OCI-LY3 (cell line): Measurements from ENCODE around the gene OR1L6.

ENCODE experiments used
- H2AFZ ChIP-seq: fragments of 200-600, 300-600 bp; shearing (Covaris generic); 2 replicates; pipeline ENCODE4 v1.6.0; 2014; ENCODE audit warnings: antibody characterized with exemption, low read depth, low read length
- H3K27ac ChIP-seq: fragments of 200-600, 300-600 bp; sonication (generic); 2 replicates; pipeline ENCODE4 v1.5.1; 2014; ENCODE audit warnings: mild to moderate bottlenecking, low read length, moderate library complexity, mixed read lengths
- H3K27me3 ChIP-seq: fragments of 200-600, 300-600 bp; sonication (generic); 2 replicates; pipeline ENCODE4 v1.6.1; 2014; ENCODE audit warnings: low read depth, low read length, mixed read lengths
- H3K36me3 ChIP-seq: fragments of 200-600, 300-600 bp; sonication (generic); replicated peaks from 2 replicates; pipeline ENCODE3; 2014; ENCODE audit warnings: low read depth, low read length, mixed read lengths
- H3K4me1 ChIP-seq: fragments of 300-600, 200-600 bp; sonication (generic); 2 replicates; pipeline ENCODE4 v1.6.1; 2014; ENCODE audit warnings: low read length, mixed read lengths
- H3K4me2 ChIP-seq: fragments of 200-600, 300-600 bp; sonication (generic); 2 replicates; pipeline ENCODE4 v1.6.1; 2014; ENCODE audit warnings: low read length, mixed read lengths
- H3K4me3 ChIP-seq: fragments of 300-600, 200-600 bp; sonication (generic); 2 replicates; pipeline ENCODE4 v1.5.1; 2014; ENCODE audit warnings: antibody characterized with exemption, mild to moderate bottlenecking, low read length, moderate library complexity
- H3K79me2 ChIP-seq: fragments of 300-600, 200-600 bp; shearing (Covaris generic); 2 replicates; pipeline ENCODE4 v1.6.1; 2014; ENCODE audit warnings: mild to moderate bottlenecking, low read length, mixed read lengths
- H3K9ac ChIP-seq: fragments of 300-600, 200-600 bp; shearing (Covaris generic); 2 replicates; pipeline ENCODE4 v1.6.0; 2014; ENCODE audit warnings: mild to moderate bottlenecking, low read length, moderate library complexity
- H3K9me3 ChIP-seq: fragments of 200-600, 300-600 bp; shearing (Covaris generic); 2 replicates; pipeline ENCODE4 v1.6.1; 2014; ENCODE audit warnings: low read length, mixed read lengths; ENCODE audit not compliant: insufficient read depth
- H4K20me1 ChIP-seq: fragments of 200-600, 300-600 bp; sonication (generic); 2 replicates; pipeline ENCODE4 v1.6.1; 2016; ENCODE audit warnings: low read length, mixed read lengths; ENCODE audit not compliant: insufficient read depth
- EZH2phosphoT487 ChIP-seq: fragments of 200-600 bp; shearing (Covaris generic); IDR thresholded peaks from 2 replicates; pipeline ENCODE4 v1.6.1; 2018; ENCODE audit warnings: antibody characterized with exemption, mixed run types, low read depth
- TF ChIP-seq, protein P1 (sequence below): fragments of 200-600, 300-600 bp; sonication (generic); IDR thresholded peaks from 2 replicates; pipeline ENCODE4 v1.5.1; 2014; ENCODE audit warnings: antibody characterized with exemption, low read length, low read depth

OR1L6 gene, protein sequence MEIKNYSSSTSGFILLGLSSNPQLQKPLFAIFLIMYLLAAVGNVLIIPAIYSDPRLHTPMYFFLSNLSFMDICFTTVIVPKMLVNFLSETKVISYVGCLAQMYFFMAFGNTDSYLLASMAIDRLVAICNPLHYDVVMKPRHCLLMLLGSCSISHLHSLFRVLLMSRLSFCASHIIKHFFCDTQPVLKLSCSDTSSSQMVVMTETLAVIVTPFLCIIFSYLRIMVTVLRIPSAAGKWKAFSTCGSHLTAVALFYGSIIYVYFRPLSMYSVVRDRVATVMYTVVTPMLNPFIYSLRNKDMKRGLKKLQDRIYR

DNA sequence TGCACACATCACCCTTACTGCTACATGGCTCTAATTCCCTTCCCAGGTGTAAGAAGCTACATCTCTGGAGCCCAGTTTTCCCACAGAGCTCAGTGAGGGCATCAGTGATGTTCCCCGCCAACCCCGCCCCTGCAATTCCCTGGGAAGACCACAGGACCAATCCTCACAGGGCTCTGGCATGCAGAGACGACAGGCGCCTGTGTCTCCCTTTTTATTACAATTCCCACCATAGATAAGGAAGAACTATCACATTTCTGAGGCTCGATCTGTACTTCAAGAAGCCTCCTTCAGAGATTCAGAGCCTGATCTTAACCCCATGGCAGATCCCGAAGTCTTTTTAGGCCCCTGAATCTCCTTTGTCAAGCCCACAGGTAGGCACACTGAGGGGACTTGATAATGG lies at the start of gene OR1L6:
TSS of gene OR1L6 (plus strand) at position 301 of the 400 bp plus-strand sequence. CDS start 7,545 bp downstream, outside the sequence.
- Histone ChIP-seq H3K9ac (no peak within 1 kb of the TSS), H4K20me1 (no peaks in the 10 kb centered on the region), H3K79me2 (no peaks in the 10 kb centered on the region), H3K4me3 (no peak within 1 kb of the TSS), H3K27me3 (peaks cover 12% of the 10 kb centered on the region), H3K4me1 (no peaks in the 10 kb centered on the region), H3K4me2 (no peak within 1 kb of the TSS), H2AFZ (no peak within 1 kb of the TSS), H3K9me3 (no peaks in the 10 kb centered on the region), H3K27ac (no peak within 1 kb of the TSS), H3K36me3 (no peaks in the 10 kb centered on the region)
- TF ChIP-seq, protein P1, sequence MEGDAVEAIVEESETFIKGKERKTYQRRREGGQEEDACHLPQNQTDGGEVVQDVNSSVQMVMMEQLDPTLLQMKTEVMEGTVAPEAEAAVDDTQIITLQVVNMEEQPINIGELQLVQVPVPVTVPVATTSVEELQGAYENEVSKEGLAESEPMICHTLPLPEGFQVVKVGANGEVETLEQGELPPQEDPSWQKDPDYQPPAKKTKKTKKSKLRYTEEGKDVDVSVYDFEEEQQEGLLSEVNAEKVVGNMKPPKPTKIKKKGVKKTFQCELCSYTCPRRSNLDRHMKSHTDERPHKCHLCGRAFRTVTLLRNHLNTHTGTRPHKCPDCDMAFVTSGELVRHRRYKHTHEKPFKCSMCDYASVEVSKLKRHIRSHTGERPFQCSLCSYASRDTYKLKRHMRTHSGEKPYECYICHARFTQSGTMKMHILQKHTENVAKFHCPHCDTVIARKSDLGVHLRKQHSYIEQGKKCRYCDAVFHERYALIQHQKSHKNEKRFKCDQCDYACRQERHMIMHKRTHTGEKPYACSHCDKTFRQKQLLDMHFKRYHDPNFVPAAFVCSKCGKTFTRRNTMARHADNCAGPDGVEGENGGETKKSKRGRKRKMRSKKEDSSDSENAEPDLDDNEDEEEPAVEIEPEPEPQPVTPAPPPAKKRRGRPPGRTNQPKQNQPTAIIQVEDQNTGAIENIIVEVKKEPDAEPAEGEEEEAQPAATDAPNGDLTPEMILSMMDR = no peak
- no peak for TF ChIP-seq EZH2phosphoT487

DNA sequence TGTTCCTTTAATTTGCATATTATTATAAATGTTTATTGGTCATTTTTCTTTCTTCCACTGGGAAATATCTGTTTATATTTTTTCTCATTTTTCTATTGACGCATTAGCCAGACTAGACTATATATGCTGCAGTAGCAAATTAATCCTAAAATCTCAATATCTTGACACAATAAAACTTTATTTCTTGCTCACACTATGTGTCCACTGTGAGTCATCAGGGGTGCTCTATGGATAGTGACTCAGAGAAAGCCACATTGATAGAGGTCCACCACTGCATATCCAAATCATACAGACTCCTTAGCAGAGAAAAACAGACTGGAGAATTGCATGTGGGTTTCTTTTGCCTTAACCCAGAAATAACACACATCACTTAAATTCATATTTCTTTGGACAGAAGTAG lies 46.4 kb upstream of the OR1L6 start:
- Histone ChIP-seq H3K9me3 (no peaks in the 10 kb centered on the region), H3K4me1 (no peaks in the 10 kb centered on the region), H3K4me3 (no peak overlapping the region), H3K27me3 (peaks cover 7% of the 10 kb centered on the region; the same call in 1 of the 2 replicates), H3K27ac (no peak overlapping the region), H3K9ac (no peak overlapping the region), H3K79me2 (no peaks in the 10 kb centered on the region), H4K20me1 (no peaks in the 10 kb centered on the region), H3K4me2 (no peak overlapping the region), H3K36me3 (no peaks in the 10 kb centered on the region), H2AFZ (no peak overlapping the region)
- no peak for TF ChIP-seq EZH2phosphoT487

DNA sequence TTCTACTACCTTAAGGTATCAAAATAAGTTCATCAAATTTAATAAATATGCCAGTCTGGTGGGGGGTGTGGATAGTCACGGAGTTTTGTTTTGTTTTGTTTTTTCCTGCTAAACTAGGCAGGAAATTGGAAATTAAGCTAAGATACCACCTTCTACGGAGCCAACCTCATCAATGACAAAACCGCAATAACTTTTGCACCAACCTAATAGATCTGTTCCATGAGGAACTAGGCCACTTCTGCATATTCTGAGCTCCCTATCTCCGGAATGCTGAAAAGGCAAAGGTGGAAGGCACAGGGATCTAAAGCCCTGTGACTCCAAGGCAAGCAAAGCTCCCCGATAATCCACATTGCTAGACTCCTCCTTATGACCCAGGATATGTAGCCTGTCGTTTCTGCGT lies 24.1 kb upstream of the OR1L6 start:
- TF ChIP-seq, protein P1 = no peak
- no peak for TF ChIP-seq EZH2phosphoT487
- no peak overlapping the region for H3K4me3 ChIP-seq
- H2AFZ ChIP-seq = no peak overlapping the region
- H3K4me2 ChIP-seq = no peak overlapping the region
- H3K79me2 ChIP-seq = no peaks in the 10 kb centered on the region
- H3K9ac ChIP-seq = no peak overlapping the region
- H3K36me3 ChIP-seq = no peaks in the 10 kb centered on the region
- no peaks in the 10 kb centered on the region for H3K4me1 ChIP-seq
- H3K27ac ChIP-seq = no peak overlapping the region
- no peaks in the 10 kb centered on the region for H3K27me3 ChIP-seq
- no peaks in the 10 kb centered on the region for H4K20me1 ChIP-seq
- H3K9me3 ChIP-seq = no peaks in the 10 kb centered on the region

DNA sequence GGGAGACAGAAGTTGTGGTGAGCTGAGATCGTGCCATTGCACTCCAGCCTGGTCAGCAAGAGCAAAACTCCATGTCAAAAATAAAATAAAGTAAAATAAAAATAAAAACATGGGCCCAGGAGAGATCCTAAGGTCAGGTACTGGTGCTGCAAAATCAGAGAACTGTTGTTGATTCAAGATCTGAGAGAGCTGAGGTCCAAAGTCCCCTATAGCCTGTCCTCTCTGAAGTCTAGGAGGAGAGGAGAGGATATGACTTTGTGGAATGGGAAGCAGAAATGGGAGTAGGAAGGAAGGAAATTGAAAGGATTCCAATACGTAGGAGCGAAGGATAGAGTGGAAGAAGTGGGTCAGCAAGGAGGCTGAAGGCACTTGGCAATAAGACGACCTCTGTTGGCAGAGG lies 22.9 kb upstream of the OR1L6 start:
- H3K4me1 ChIP-seq = no peaks in the 10 kb centered on the region
- no peak overlapping the region for H3K9ac ChIP-seq
- H3K4me3 ChIP-seq = no peak overlapping the region
- no peaks in the 10 kb centered on the region for H3K79me2 ChIP-seq
- H3K4me2 ChIP-seq = no peak overlapping the region
- H4K20me1 ChIP-seq = no peaks in the 10 kb centered on the region
- H2AFZ ChIP-seq = no peak overlapping the region
- no peaks in the 10 kb centered on the region for H3K27me3 ChIP-seq
- TF ChIP-seq EZH2phosphoT487 = no peak
- TF ChIP-seq, protein P1 = no peak
- no peaks in the 10 kb centered on the region for H3K36me3 ChIP-seq
- H3K9me3 ChIP-seq = no peaks in the 10 kb centered on the region
- H3K27ac ChIP-seq = no peak overlapping the region
